Ovary (tissue), 3 donors: ENCODE data around the gene UBE2S.

Experiments used
- POLR2A ChIP-seq: fragments of 450-650 bp; IDR thresholded peaks from one replicate; pipeline ENCODE4 v1.6.1; 2017; ENCODE audit warnings: antibody characterized with exemption, mild to moderate bottlenecking, moderate library complexity
- TF ChIP-seq, protein P1 (sequence below), 3 donors: fragments of 450-650 bp in 2 of 3; fragments of 200-600 bp in 1 of 3; IDR thresholded peaks; one replicate each; pipeline versions ENCODE4 v1.5.1 to v1.8.0; 2016 to 2022; ENCODE audit warnings: antibody characterized with exemption in 3 of 3, mild to moderate bottlenecking in 1 of 3
- donor health status: DM: no; HTN: no; CAD: no.

DNA sequence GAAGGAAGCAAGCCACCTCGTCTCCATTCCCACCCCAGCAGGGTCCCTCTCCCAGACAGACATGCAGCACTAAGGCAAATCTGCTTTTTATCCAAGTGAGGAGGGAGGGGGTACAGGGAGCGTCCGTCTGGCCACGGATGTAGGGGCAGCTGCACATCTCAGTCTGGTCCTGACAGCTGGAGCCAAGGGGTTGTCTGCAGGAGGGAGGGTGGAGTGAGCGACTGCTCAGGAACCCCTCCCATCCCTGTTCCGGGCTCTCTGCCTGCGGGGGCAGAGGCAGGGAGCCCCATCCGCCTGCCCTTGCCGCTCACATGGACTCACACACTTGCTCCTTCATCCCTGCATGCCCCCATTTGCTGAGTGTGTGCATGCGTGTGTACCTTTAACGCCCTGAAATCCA, 28.4 kb downstream of the UBE2S start:
- TF ChIP-seq POLR2A = no peak
- TF ChIP-seq, protein P1, sequence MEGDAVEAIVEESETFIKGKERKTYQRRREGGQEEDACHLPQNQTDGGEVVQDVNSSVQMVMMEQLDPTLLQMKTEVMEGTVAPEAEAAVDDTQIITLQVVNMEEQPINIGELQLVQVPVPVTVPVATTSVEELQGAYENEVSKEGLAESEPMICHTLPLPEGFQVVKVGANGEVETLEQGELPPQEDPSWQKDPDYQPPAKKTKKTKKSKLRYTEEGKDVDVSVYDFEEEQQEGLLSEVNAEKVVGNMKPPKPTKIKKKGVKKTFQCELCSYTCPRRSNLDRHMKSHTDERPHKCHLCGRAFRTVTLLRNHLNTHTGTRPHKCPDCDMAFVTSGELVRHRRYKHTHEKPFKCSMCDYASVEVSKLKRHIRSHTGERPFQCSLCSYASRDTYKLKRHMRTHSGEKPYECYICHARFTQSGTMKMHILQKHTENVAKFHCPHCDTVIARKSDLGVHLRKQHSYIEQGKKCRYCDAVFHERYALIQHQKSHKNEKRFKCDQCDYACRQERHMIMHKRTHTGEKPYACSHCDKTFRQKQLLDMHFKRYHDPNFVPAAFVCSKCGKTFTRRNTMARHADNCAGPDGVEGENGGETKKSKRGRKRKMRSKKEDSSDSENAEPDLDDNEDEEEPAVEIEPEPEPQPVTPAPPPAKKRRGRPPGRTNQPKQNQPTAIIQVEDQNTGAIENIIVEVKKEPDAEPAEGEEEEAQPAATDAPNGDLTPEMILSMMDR (IDR thresholded peaks at IDR 0.05) = no peak
